AG10803 (cell line): ENCODE measurements around the gene HECTD4.
"Not testable (repeated sequence)": the region's sequence is repeated elsewhere in the genome, so short reads cannot be mapped to it uniquely, and the experiment has no call there.

Experiments
- DNase-seq: peaks from one replicate; pipeline ENCODE4 v3.0.0; 2010; ENCODE audit warnings: low read depth
- H3K4me3 ChIP-seq: 2 replicates; pipeline ENCODE4 v1.5.1; 2011; ENCODE audit warnings: mild to moderate bottlenecking, low read length, control low read depth
- TF ChIP-seq, protein P1 (sequence below): conservative IDR thresholded peaks from 2 replicates; pipeline ENCODE4 v1.5.1; 2011; ENCODE audit warnings: mild to moderate bottlenecking, low read length, control low read depth, inconsistent platforms

HECTD4 gene

DNA sequence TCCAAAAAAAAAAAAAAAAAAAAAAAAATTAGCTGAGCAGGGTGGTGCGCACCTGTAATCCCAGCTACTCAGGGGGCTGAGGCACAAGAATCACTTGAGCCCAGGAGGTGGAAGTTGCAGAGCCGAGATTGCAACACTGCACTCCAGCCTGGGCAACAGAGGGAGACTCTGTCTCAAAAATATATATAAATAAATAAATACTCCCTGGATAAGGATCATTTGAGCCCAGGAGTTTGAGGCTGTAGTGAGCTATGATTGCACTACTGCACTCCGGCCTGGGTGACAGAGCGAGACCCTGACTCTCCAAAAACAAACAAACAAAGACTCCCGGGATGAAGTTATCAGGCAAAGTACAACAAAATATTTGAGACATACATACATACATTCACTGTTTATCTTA, 270.3 kb downstream of the HECTD4 start:
- no peak overlapping the region for H3K4me3 ChIP-seq
- DNase-seq, result no peak
- TF ChIP-seq, protein P1, sequence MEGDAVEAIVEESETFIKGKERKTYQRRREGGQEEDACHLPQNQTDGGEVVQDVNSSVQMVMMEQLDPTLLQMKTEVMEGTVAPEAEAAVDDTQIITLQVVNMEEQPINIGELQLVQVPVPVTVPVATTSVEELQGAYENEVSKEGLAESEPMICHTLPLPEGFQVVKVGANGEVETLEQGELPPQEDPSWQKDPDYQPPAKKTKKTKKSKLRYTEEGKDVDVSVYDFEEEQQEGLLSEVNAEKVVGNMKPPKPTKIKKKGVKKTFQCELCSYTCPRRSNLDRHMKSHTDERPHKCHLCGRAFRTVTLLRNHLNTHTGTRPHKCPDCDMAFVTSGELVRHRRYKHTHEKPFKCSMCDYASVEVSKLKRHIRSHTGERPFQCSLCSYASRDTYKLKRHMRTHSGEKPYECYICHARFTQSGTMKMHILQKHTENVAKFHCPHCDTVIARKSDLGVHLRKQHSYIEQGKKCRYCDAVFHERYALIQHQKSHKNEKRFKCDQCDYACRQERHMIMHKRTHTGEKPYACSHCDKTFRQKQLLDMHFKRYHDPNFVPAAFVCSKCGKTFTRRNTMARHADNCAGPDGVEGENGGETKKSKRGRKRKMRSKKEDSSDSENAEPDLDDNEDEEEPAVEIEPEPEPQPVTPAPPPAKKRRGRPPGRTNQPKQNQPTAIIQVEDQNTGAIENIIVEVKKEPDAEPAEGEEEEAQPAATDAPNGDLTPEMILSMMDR, result no peak

DNA sequence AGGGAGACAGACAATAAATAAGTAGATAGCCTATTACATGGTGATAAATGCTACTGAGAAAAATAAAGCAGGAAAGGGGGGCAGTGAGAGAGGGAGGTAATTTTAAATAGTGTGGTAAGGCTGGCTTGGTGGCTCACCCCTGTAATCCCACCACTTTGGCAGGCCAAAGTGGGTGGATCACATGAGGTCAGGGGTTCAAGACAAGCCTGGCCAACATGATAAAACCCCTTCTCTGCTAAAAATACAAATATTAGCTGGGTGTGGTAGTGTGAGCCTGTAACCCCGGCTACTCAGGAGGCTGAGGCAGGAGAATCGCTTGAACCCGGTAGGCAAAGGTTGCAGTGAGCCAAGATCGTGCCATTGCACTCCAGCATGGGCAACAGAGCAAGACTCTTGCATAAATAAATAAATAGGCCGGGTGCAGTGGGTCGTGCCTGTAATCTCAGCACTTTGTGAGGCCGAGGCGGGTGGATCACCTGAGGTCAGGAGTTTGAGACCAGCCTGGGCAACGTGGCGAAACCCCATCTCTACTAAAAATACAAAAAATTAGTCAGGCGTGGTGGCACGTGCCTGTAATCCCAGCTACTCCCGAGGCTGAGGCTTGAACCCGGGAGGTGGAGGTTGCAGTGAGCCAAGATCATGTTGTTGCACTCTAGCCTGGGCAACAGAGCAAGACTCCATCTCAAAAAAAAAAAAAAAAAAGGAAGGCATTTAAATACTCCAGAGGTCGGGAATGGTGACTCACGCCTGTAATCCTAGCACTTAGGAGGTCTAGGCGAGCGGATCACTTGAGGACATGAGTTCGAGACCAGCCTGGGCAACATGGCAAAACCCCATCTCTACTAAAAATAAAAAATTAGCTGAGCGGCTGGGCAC, 271.2 kb downstream of the HECTD4 start:
- H3K4me3 ChIP-seq, DNase-seq: not testable (repeated sequence)
